ENCODE data around the gene MYL5. TPM values are rescaled to one million over a fixed set of nuclear protein-coding genes. Genes with fewer than 3 reads are reported as not detected.
A peak's percentile ranks its signal among the peaks of the same experiment; 100 is the strongest.
"Not testable (repeated sequence)": the region's sequence is repeated elsewhere in the genome, so short reads cannot be mapped to it uniquely, and the experiment has no call there.

The MYL5 gene
- polyA plus RNA-seq, 1 experiment, result 24.4 TPM

- TF ChIP-seq CTCF (IDR thresholded peaks at IDR 0.05; ENCODE audit: insufficient read depth, low read depth, low read length), result no peak
- Histone ChIP-seq H3K36me3 (ENCODE audit: control insufficient read depth, insufficient read depth, low read length) (peaks cover 3% of the 10 kb centered on the region; the same call in 1 of the 2 replicates), H3K4me3 (ENCODE audit: low read depth, low read length) (no peak overlapping the region), H3K27me3 (ENCODE audit: control insufficient read depth, insufficient read depth, low read length) (peaks cover 3% of the 10 kb centered on the region)
- POLR2A ChIA-PET, result no interaction called here
- no peak for DNase-seq (ENCODE audit: low read depth)
- CTCF ChIA-PET, result interaction anchor here (0.7 kb wide), 1 partner anchor 17 kb away, joined by 3 read pairs; no protein-coding TSS in a partner anchor
Observed at GRCh38 chr4:703336-704197, 29.2 kb downstream of the MYL5 start.

- no peak for TF ChIP-seq CTCF (IDR thresholded peaks at IDR 0.05; ENCODE audit: insufficient read depth, low read depth, low read length)
- H3K27me3 ChIP-seq (ENCODE audit: control insufficient read depth, insufficient read depth, low read length), result peaks cover 3% of the 10 kb centered on the region
- no peak for DNase-seq (ENCODE audit: low read depth)
- ChIA-PET POLR2A (no interaction called here), CTCF (no interaction called here)
- no peak overlapping the region for H3K4me3 ChIP-seq (ENCODE audit: low read depth, low read length)
- H3K36me3 ChIP-seq (ENCODE audit: control insufficient read depth, insufficient read depth, low read length), result peaks cover 3% of the 10 kb centered on the region; the same call in 1 of the 2 replicates
Observed at GRCh38 chr4:704198-704891, 30.0 kb downstream of the MYL5 start.

GRCh38 chr4:704971-705277 lies 30.6 kb downstream of the MYL5 start:
- CTCF ChIA-PET, result no interaction called here
- POLR2A ChIA-PET, result no interaction called here
- no peak for TF ChIP-seq CTCF (IDR thresholded peaks at IDR 0.05; ENCODE audit: insufficient read depth, low read depth, low read length)
- Histone ChIP-seq H3K4me3 (ENCODE audit: low read depth, low read length) (no peak overlapping the region), H3K27me3 (ENCODE audit: control insufficient read depth, insufficient read depth, low read length) (peaks cover 3% of the 10 kb centered on the region), H3K36me3 (ENCODE audit: control insufficient read depth, insufficient read depth, low read length) (peaks cover 3% of the 10 kb centered on the region; the same call in 1 of the 2 replicates)
- DNase-seq (ENCODE audit: low read depth), result no peak

- Histone ChIP-seq H3K27me3 (ENCODE audit: control insufficient read depth, insufficient read depth, low read length) (peaks cover 3% of the 10 kb centered on the region), H3K4me3 (ENCODE audit: low read depth, low read length) (peak within 1 kb of the TSS; percentile 96), H3K36me3 (ENCODE audit: control insufficient read depth, insufficient read depth, low read length) (peaks cover 5% of the 10 kb centered on the region; the same call in 1 of the 2 replicates)
- POLR2A ChIA-PET, result no interaction called here
- CTCF ChIA-PET, result no interaction called here
- DNase-seq (ENCODE audit: low read depth), result peak; percentile 44
- no peak for TF ChIP-seq CTCF (IDR thresholded peaks at IDR 0.05; ENCODE audit: insufficient read depth, low read depth, low read length)
Observed at GRCh38 chr4:705278-706082, 31.1 kb downstream of the MYL5 start, which contains the start of gene PCGF3. Gene PCGF3, plus strand, starts transcription at chr4:705832. Its CDS starts 27,849 bp downstream, at chr4:733681.

GRCh38 chr4:706083-706633 lies 31.8 kb downstream of the MYL5 start:
- POLR2A ChIA-PET; CTCF ChIA-PET; DNase-seq (ENCODE audit: low read depth); H3K36me3 ChIP-seq (ENCODE audit: control insufficient read depth, insufficient read depth, low read length); H3K27me3 ChIP-seq (ENCODE audit: control insufficient read depth, insufficient read depth, low read length): not testable (repeated sequence)
- H3K4me3 ChIP-seq (ENCODE audit: low read depth, low read length), result peak overlapping the region; percentile 96

Data from BJ (cell line).